K562 (cell line): ENCODE results near the gene SPRY4. TPM values are rescaled to one million over a fixed set of nuclear protein-coding genes. Genes with fewer than 3 reads are reported as not detected.
A peak's percentile ranks its signal among the peaks of the same experiment; 100 is the strongest.

ENCODE experiments used
- CBFA2T2 ChIP-seq: fragments of 450-650 bp; conservative IDR thresholded peaks from 2 replicates; pipeline ENCODE4 v1.6.1; 2017; ENCODE audit warnings: mild to moderate bottlenecking
- CEBPZ ChIP-seq: fragments of 150-350 bp; IDR thresholded peaks from 2 replicates; pipeline ENCODE4 v1.6.1; 2014; ENCODE audit warnings: low read depth, mild to moderate bottlenecking, low read length, borderline replicate concordance
- FOXJ3 ChIP-seq: sonication (generic); formaldehyde crosslinking; IDR thresholded peaks from 2 replicates; pipeline ENCODE4 v1.4.0; 2020; ENCODE audit warnings: mild to moderate bottlenecking, missing genetic modification reagents
- FOXK1 ChIP-seq: sonication (generic); formaldehyde crosslinking; IDR thresholded peaks from 2 replicates; pipeline ENCODE4 v1.8.0; 2022; ENCODE audit warnings: missing genetic modification reagents, mild to moderate bottlenecking, borderline replicate concordance
- HBP1 ChIP-seq: fragments of 450-650 bp; formaldehyde crosslinking; IDR thresholded peaks from 2 replicates; pipeline ENCODE4 v1.4.0; 2022; ENCODE audit warnings: missing genetic modification characterization
- NCOA4 ChIP-seq: fragments of 450-650 bp; IDR thresholded peaks from 2 replicates; pipeline ENCODE4 v1.6.1; 2018; ENCODE audit warnings: mild to moderate bottlenecking; ENCODE audit not compliant: partially characterized antibody
- NR0B1 ChIP-seq: fragments of 450-650 bp; IDR thresholded peaks from one replicate; pipeline ENCODE4 v1.6.1; 2018; ENCODE audit warnings: mild to moderate bottlenecking, moderate library complexity; ENCODE audit not compliant: partially characterized antibody
- POLR2G ChIP-seq: fragments of 200-400 bp; formaldehyde crosslinking; IDR thresholded peaks from 2 replicates; pipeline ENCODE4 v1.6.1; 2017; ENCODE audit warnings: low read depth, mild to moderate bottlenecking, antibody characterized with exemption, low read length, moderate library complexity
- ZBTB7A ChIP-seq: IDR thresholded peaks from 2 replicates; pipeline ENCODE4 v1.6.1; 2011; ENCODE audit warnings: low read depth, mild to moderate bottlenecking, low read length, moderate library complexity, borderline replicate concordance; ENCODE audit not compliant: control insufficient read depth
- ZC3H11A ChIP-seq: IDR thresholded peaks from 2 replicates; pipeline ENCODE4 v1.6.1; 2012; ENCODE audit warnings: low read depth, low read length, improper control_type of control experiment
- ZC3H4 ChIP-seq: sonication (generic); formaldehyde crosslinking; IDR thresholded peaks from 2 replicates; pipeline ENCODE4 v1.9.0; 2021; ENCODE audit warnings: missing genetic modification reagents, borderline replicate concordance
- ZNF143 ChIP-seq: sonication (generic); formaldehyde crosslinking; IDR thresholded peaks from 2 replicates; pipeline ENCODE4 v1.9.0; 2022; ENCODE audit warnings: mild to moderate bottlenecking, missing genetic modification reagents
- ZNF589 ChIP-seq: fragments of 200-800 bp; sonication (Bioruptor generic); IDR thresholded peaks from 2 replicates; pipeline ENCODE4 v1.6.1; 2016; ENCODE audit warnings: low read depth, missing genetic modification characterization, missing compliant biosample characterization
- ZSCAN29 ChIP-seq: fragments of 450-650 bp; IDR thresholded peaks from 2 replicates; pipeline ENCODE4 v1.6.1; 2017
- polyA plus RNA-seq, 8 experiments: library from polyadenylated mRNA; depleted of rRNA in 4 of 8; stranded (reverse) in 5 of 8; unstranded in 3 of 8; fragments of >200 nt; fragmentation: Nextera tagmentation in 2 of 8; fragmentation: Illumina TruSeq in 1 of 8; extraction: Ambion mirVana in 2 of 8; extraction: Trizol in 1 of 8; gene quantifications; 2 replicates each; pipeline versions ENCODE4 v1.2.1 to v1.2.3, GENCODE V29; 2011 to 2014; ENCODE audit warnings: inconsistent platforms in 1 of 8, missing spikeins in 1 of 8
- total RNA-seq, 7 experiments: library from RNA; depleted of rRNA in 6 of 7; stranded (reverse); fragments of >200 nt in 6 of 7; fragmentation: Illumina TruSeq in 2 of 7; extraction: Trizol in 2 of 7; gene quantifications; 2 replicates each; pipeline versions ENCODE4 v1.2.1 to v1.2.3, GENCODE V29; 2011 to 2021; ENCODE audit warnings: low replicate concordance in 1 of 7
- TF ChIP-seq, protein P1 (sequence below): IDR thresholded peaks from 2 replicates; pipeline ENCODE4 v1.6.1; 2012; ENCODE audit warnings: low read depth, low read length, improper control_type of control experiment, borderline replicate concordance
- TF ChIP-seq, protein P2 (sequence below): fragments of 450-650 bp; IDR thresholded peaks from 2 replicates; pipeline ENCODE4 v1.6.1; 2016; ENCODE audit warnings: borderline replicate concordance

SPRY4 gene
- total and polyA plus RNA-seq, 9 of the 15 experiments (the other 6 are each of a cell fraction or from before 2014, with no cell fraction given), result 2.6 to 24.2 (median 9.5) TPM

DNA sequence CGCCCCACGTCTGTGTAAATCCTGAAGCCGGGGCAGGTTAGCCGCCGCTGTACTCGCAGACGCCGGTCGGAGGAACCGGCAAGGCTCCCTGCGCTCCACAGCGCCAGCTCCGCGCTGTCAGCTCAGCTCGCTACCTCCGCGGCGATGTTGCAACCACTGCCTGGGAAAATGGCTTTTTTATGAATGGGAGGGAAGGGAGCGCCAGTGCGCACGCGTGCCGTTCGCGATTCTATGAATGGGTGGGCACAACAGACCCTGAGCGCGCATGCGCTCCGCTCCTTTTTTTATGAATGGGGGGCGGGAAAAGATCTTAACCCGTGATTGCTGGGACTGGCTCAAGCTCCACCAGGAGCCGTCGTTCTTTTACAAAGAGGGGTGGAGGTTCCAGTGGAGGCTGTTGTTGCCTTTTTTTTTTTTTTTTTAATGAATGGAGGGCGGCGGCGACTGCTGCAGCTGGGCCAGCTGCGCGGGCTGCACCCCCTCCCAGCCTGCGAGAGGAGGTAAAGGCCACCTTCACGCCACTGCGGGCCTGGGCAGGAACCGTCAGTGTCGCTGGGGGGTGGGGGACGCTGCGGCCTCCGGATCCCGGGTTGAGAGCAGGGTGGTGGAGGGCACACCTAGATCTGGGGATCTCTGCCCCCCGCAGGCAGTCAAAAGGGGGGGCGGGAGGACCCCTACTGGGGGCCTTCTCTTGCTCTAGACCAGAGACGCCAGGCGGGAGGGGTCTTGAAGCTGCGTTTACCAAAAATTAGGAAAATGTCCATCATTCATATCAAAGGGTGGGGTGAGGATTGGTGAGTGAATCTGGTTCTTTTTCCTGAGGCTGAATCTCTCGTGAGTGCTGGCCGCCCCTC, at the start of gene SPRY4 (continued):
- TF ChIP-seq, protein P1, sequence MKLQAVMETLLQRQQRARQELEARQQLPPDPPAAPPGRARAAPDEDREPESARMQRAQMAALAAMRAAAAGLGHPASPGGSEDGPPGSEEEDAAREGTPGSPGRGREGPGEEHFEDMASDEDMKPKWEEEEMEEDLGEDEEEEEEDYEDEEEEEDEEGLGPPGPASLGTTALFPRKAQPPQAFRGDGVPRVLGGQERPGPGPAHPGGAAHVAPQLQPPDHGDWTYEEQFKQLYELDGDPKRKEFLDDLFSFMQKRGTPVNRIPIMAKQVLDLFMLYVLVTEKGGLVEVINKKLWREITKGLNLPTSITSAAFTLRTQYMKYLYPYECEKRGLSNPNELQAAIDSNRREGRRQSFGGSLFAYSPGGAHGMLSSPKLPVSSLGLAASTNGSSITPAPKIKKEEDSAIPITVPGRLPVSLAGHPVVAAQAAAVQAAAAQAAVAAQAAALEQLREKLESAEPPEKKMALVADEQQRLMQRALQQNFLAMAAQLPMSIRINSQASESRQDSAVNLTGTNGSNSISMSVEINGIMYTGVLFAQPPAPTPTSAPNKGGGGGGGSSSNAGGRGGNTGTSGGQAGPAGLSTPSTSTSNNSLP, result no peak
- TF ChIP-seq ZNF589, result 0 out of 2 replicates have a peak, but pooled peaks have one; percentile 74
- no peak for TF ChIP-seq ZSCAN29
- no peak for TF ChIP-seq ZC3H11A
- TF ChIP-seq HBP1 (CRISPR knock-in tag), result no peak
- no peak for TF ChIP-seq FOXK1
- TF ChIP-seq, protein P2, sequence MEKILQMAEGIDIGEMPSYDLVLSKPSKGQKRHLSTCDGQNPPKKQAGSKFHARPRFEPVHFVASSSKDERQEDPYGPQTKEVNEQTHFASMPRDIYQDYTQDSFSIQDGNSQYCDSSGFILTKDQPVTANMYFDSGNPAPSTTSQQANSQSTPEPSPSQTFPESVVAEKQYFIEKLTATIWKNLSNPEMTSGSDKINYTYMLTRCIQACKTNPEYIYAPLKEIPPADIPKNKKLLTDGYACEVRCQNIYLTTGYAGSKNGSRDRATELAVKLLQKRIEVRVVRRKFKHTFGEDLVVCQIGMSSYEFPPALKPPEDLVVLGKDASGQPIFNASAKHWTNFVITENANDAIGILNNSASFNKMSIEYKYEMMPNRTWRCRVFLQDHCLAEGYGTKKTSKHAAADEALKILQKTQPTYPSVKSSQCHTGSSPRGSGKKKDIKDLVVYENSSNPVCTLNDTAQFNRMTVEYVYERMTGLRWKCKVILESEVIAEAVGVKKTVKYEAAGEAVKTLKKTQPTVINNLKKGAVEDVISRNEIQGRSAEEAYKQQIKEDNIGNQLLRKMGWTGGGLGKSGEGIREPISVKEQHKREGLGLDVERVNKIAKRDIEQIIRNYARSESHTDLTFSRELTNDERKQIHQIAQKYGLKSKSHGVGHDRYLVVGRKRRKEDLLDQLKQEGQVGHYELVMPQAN, result no peak
- TF ChIP-seq NR0B1, result no peak
- TF ChIP-seq FOXJ3 (CRISPR knock-in tag), result no peak
- TF ChIP-seq CEBPZ, result no peak
- TF ChIP-seq CBFA2T2, result 0 out of 2 replicates have a peak, but pooled peaks have one; percentile 32
- TF ChIP-seq POLR2G, result peak; percentile 97
- TF ChIP-seq ZBTB7A, result peak; percentile 76
- TF ChIP-seq ZC3H4 (CRISPR knock-in tag), result no peak
- no peak for TF ChIP-seq ZNF143
- no peak for TF ChIP-seq NCOA4
